Heart left ventricle (tissue), 16 donors: ENCODE data around the gene AHR. TPM values are rescaled to one million over a fixed set of nuclear protein-coding genes. Genes with fewer than 3 reads are reported as not detected.
"Not testable (repeated sequence)": the region's sequence is repeated elsewhere in the genome, so short reads cannot be mapped to it uniquely, and the experiment has no call there.

ENCODE experiments used
- ATAC-seq, 4 donors: fragments of 200-7000 bp; cut with Tn5 transposase; one replicate each; pipeline ENCODE4 v1.9.1; 2020 to 2022; ENCODE audit warnings: moderate library complexity in 4 of 4, mild to moderate bottlenecking in 3 of 4, moderate number of reproducible peaks in 1 of 4
- DNase-seq, 5 donors: peaks; one replicate each; pipeline ENCODE4 v3.0.0-alpha.2; 2020
- H3K27ac ChIP-seq, 12 donors: fragments of 200-600 bp; sonication (generic) in 4 of 12; one replicate each; pipeline versions ENCODE4 v1.5.0 to v1.8.0; 2016 to 2022; ENCODE audit warnings: mild to moderate bottlenecking in 2 of 12
- H3K27me3 ChIP-seq, 9 donors: fragments of 200-600 bp; sonication (generic) in 2 of 9; one replicate each; pipeline versions ENCODE4 v1.5.1 to v1.8.0; 2016 to 2022; ENCODE audit warnings: mild to moderate bottlenecking in 3 of 9
- H3K36me3 ChIP-seq, 9 donors: fragments of 200-600 bp; sonication (generic) in 2 of 9; one replicate each; pipeline versions ENCODE4 v1.5.0 to v1.8.0; 2018 to 2022; ENCODE audit warnings: mild to moderate bottlenecking in 2 of 9
- H3K4me1 ChIP-seq, 12 donors: fragments of 200-600 bp; sonication (generic) in 4 of 12; one replicate each; pipeline versions ENCODE4 v1.5.0 to v1.8.0; 2016 to 2022; ENCODE audit warnings: mild to moderate bottlenecking in 3 of 12
- H3K4me3 ChIP-seq, 12 donors: fragments of 200-600 bp; sonication (generic) in 4 of 12; one replicate each; pipeline versions ENCODE4 v1.5.0 to v1.8.0; 2017 to 2022; ENCODE audit warnings: mild to moderate bottlenecking in 9 of 12, moderate library complexity in 4 of 12
- H3K9me3 ChIP-seq, 12 donors: fragments of 200-600 bp; sonication (generic) in 4 of 12; one replicate each; pipeline versions ENCODE4 v1.5.0 to v1.8.0; 2016 to 2022; ENCODE audit warnings: mild to moderate bottlenecking in 1 of 12
- CTCF ChIP-seq, 12 donors: fragments of 200-600 bp; sonication (generic) in 4 of 12; IDR thresholded peaks; one replicate each; pipeline versions ENCODE4 v1.5.0 to v1.8.0; 2018 to 2022; ENCODE audit warnings: antibody characterized with exemption in 12 of 12, mild to moderate bottlenecking in 5 of 12
- POLR2A ChIP-seq, 2 donors: fragments of 450-650 bp; IDR thresholded peaks; one replicate each; pipeline ENCODE4 v1.6.1; 2017; ENCODE audit warnings: antibody characterized with exemption in 2 of 2, mild to moderate bottlenecking in 2 of 2, moderate library complexity in 2 of 2
- WGBS, 4 donors: extraction: QIAGEN DNeasy Blood & Tissue Kit in 2 of 4; methylation state at CpG; one replicate each; pipeline versions ENCODE4 v1.1.5 to v1.1.7; 2013 to 2018; 5-methylcytosine and 5-hydroxymethylcytosine counted together
- intact Hi-C, 10 donors: fragments of 100-400 bp; cut with DNase I; formaldehyde crosslinking; loops; one replicate each; pipeline versions ENCODE4 v1.11.1 to v1.14.2; 2022
- polyA plus RNA-seq, 2 donors: library from polyadenylated mRNA; stranded (reverse); fragments of 200-250 nt; gene quantifications; one replicate each; pipeline ENCODE4 v1.2.3, GENCODE V29; 2013
- total RNA-seq, 9 donors: library from RNA; depleted of rRNA in 2 of 9; stranded (reverse); fragments of >200 nt in 2 of 9; fragmentation: NEBNext Ultra II Directional in 3 of 9; extraction: Animal tissue kit (Norgen Biotek cat#: 25700) in 3 of 9; gene quantifications; one replicate each; pipeline versions ENCODE4 v1.1.0 to v1.2.4, GENCODE V29; 2016 to 2023
- donor health status: ischemic (EF 13 %, LVEDD 7.1; RV severe dilation, severe dysfunction).
- donor health status: healthy with polysubstance abuse.
- donor health status: DM: no; HTN: yes; CAD: no.
- donor health status: DM: no; HTN: no; CAD: no.
- donor health status: ischemic (EF 25% LVEDD 6.9; RV normal size, moderate dysfunction).
- donor health status: ischemic (EF 25% LVEDD 5.7; RV mildly dilated, moderate dysfunction).
- donor health status: healthy.
- donor health status: DM: yes; HTN: yes; CAD: no.
- donor health status: ischemic (EF 35%, LVEDD 5.7; RV mildly dilated, moderate dysfunction).
- donor health status: nonischemic (EF 11% LVEDD 7.7; RV severe dilation, severe dysfunction).
- donor health status: DM: yes; HTN: yes; CAD: no.
- donor health status: PGD.
- donor health status: ischemic (EF 29% LVEDD 5.4; RV normal size, mild dysfunction).
- donor health status: nonischemic (EF 23%, LVEDD 6.1; RV moderate dilation, normal function).

AHR gene
- total and polyA plus RNA-seq, 11 donors: 6.0 to 84.6 (median 40.8) TPM

- TF ChIP-seq POLR2A (IDR thresholded peaks at IDR 0.05): no peak
- TF ChIP-seq CTCF (IDR thresholded peaks at IDR 0.05): no peak
- Histone ChIP-seq H3K27me3 (no peaks in the 10 kb centered on the region), H3K27ac (peak overlapping the region in 2 of 12 donors; percentile 3 to 38), H3K9me3 (no peaks in the 10 kb centered on the region), H3K4me1 (peaks cover 0 to 52% (median 29%) of the 10 kb centered on the region in 12 donors), H3K36me3 (peaks cover 0 to 87% (median 74%) of the 10 kb centered on the region in 9 donors), H3K4me3 (no peak overlapping the region)
- intact Hi-C loops: no loop called here
- peak; percentile 73 to 84 (median 80) for ATAC-seq
- 59 to 68% (median 65%) methylated on average over 4 of the region's 4 CpGs for whole genome bisulfite sequencing, 4 donors
- DNase-seq: peak in 2 of 5 donors; percentile 16 to 31
These were observed 41.5 kb downstream of the AHR start for GRCh38 chr7:17339952-17340351.

- peak overlapping the region in 1 of 12 donors; percentile 33 for H3K27ac ChIP-seq
- peaks cover 0 to 85% (median 72%) of the 10 kb centered on the region in 9 donors for H3K36me3 ChIP-seq
- no peaks in the 10 kb centered on the region for H3K9me3 ChIP-seq
- H3K4me1 ChIP-seq: peaks cover 0 to 52% (median 29%) of the 10 kb centered on the region in 12 donors
- intact Hi-C loops: no loop called here
- WGBS, 4 donors: 20 to 40% (median 25%) methylated on average over 1 of the region's 1 CpG
- ATAC-seq (no peak), DNase-seq (no peak)
- no peak overlapping the region for H3K4me3 ChIP-seq
- no peaks in the 10 kb centered on the region for H3K27me3 ChIP-seq
- TF ChIP-seq CTCF (IDR thresholded peaks at IDR 0.05) (no peak), POLR2A (IDR thresholded peaks at IDR 0.05) (no peak)
These were observed 42.2 kb downstream of the AHR start for GRCh38 chr7:17340655-17341054.

GRCh38 chr7:17342756-17343155, 44.3 kb downstream of the AHR start:
- no peaks in the 10 kb centered on the region for H3K27me3 ChIP-seq

GRCh38 chr7:17347401-17347800, 48.9 kb downstream of the AHR start:
- ATAC-seq: no peak
- no peak for DNase-seq
- H3K27ac ChIP-seq: no peak overlapping the region
- H3K27me3 ChIP-seq: no peaks in the 10 kb centered on the region
- no peak overlapping the region for H3K4me3 ChIP-seq
- peaks cover 0 to 13% (median 2%) of the 10 kb centered on the region in 12 donors for H3K4me1 ChIP-seq
- intact Hi-C loops: no loop called here
- peaks cover 0 to 34% (median 8%) of the 10 kb centered on the region in 12 donors for H3K9me3 ChIP-seq
- TF ChIP-seq POLR2A (IDR thresholded peaks at IDR 0.05) (no peak), CTCF (IDR thresholded peaks at IDR 0.05) (no peak)
- H3K36me3 ChIP-seq: peaks cover 0 to 40% (median 21%) of the 10 kb centered on the region in 9 donors

More at GRCh38 chr7:17342756-17343155, 44.3 kb downstream of the AHR start:
- Histone ChIP-seq H3K9me3 (no peaks in the 10 kb centered on the region), H3K36me3 (peaks cover 0 to 78% (median 53%) of the 10 kb centered on the region in 9 donors), H3K4me1 (peaks cover 0 to 49% (median 29%) of the 10 kb centered on the region in 12 donors), H3K27ac (no peak overlapping the region), H3K4me3 (no peak overlapping the region)
- intact Hi-C loops: no loop called here
- WGBS, 4 donors: 40 to 45% (median 43%) methylated on average over 2 of the region's 2 CpGs
- TF ChIP-seq CTCF (IDR thresholded peaks at IDR 0.05) (no peak), POLR2A (IDR thresholded peaks at IDR 0.05) (no peak)
- ATAC-seq (no peak), DNase-seq (no peak)

- 96 to 100% (median 97%) methylated on average over 1 of the region's 1 CpG for WGBS, 4 donors
- H3K4me1 ChIP-seq, intact Hi-C loops, ATAC-seq, H3K27ac ChIP-seq, H3K4me3 ChIP-seq, DNase-seq, H3K27me3 ChIP-seq: not testable (repeated sequence)
- peaks cover 0 to 25% (median 6%) of the 10 kb centered on the region in 9 donors for H3K36me3 ChIP-seq
- H3K9me3 ChIP-seq: peaks cover 0 to 35% (median 8%) of the 10 kb centered on the region in 12 donors
These were observed 50.5 kb downstream of the AHR start for GRCh38 chr7:17348932-17349331.

GRCh38 chr7:17350321-17350720, 51.9 kb downstream of the AHR start:
- 81 to 100% (median 96%) methylated on average over 3 of the region's 3 CpGs for WGBS, 4 donors

GRCh38 chr7:17353650-17354419, 55.4 kb downstream of the AHR start:
- H3K4me3 ChIP-seq, H3K4me1 ChIP-seq, H3K27me3 ChIP-seq, intact Hi-C loops, ATAC-seq, H3K27ac ChIP-seq, H3K36me3 ChIP-seq, DNase-seq: not testable (repeated sequence)
- peaks cover 0 to 44% (median 10%) of the 10 kb centered on the region in 12 donors for H3K9me3 ChIP-seq
- 79 to 93% (median 87%) methylated on average over 5 to 6 of the region's 6 CpGs for WGBS, 4 donors

More at GRCh38 chr7:17350321-17350720, 51.9 kb downstream of the AHR start:
- DNase-seq, H3K4me1 ChIP-seq, H3K4me3 ChIP-seq, ATAC-seq, H3K27me3 ChIP-seq, intact Hi-C loops, H3K27ac ChIP-seq: not testable (repeated sequence)
- Histone ChIP-seq H3K9me3 (peaks cover 0 to 35% (median 8%) of the 10 kb centered on the region in 12 donors), H3K36me3 (peaks cover 0 to 11% (median 0%) of the 10 kb centered on the region in 9 donors)
